ENCODE results near the gene BABAM2.

Gene BABAM2

GRCh38 chr2:28085201-28085600 is 194.7 kb downstream of the BABAM2 start:
- no peak overlapping the region for H3K4me3 ChIP-seq (ENCODE audit: low read depth, low read length)
- H3K36me3 ChIP-seq, result no peaks in the 10 kb centered on the region
- no peaks in the 10 kb centered on the region for H3K27me3 ChIP-seq (ENCODE audit: insufficient read depth, low read depth, severe bottlenecking)
- no peak overlapping the region for H3K27ac ChIP-seq
- no peak for TF ChIP-seq CTCF (IDR thresholded peaks at IDR 0.05; ENCODE audit: low read depth, low read length)
- no peak for DNase-seq
- H3K9me3 ChIP-seq (ENCODE audit: severe bottlenecking), result no peaks in the 10 kb centered on the region

GRCh38 chr2:28086611-28087010 is 196.1 kb downstream of the BABAM2 start:
- no peak for TF ChIP-seq CTCF (IDR thresholded peaks at IDR 0.05; ENCODE audit: low read depth, low read length)
- no peaks in the 10 kb centered on the region for H3K27me3 ChIP-seq (ENCODE audit: insufficient read depth, low read depth, severe bottlenecking)
- H3K4me3 ChIP-seq (ENCODE audit: low read depth, low read length), result no peak overlapping the region
- no peaks in the 10 kb centered on the region for H3K36me3 ChIP-seq
- no peak for DNase-seq
- H3K27ac ChIP-seq, result no peak overlapping the region
- no peaks in the 10 kb centered on the region for H3K9me3 ChIP-seq (ENCODE audit: severe bottlenecking)

- Histone ChIP-seq H3K27me3 (ENCODE audit: insufficient read depth, low read depth, severe bottlenecking) (no peaks in the 10 kb centered on the region), H3K36me3 (no peaks in the 10 kb centered on the region), H3K9me3 (ENCODE audit: severe bottlenecking) (no peaks in the 10 kb centered on the region), H3K27ac (no peak overlapping the region), H3K4me3 (ENCODE audit: low read depth, low read length) (no peak overlapping the region)
- DNase-seq, result no peak
- TF ChIP-seq CTCF (IDR thresholded peaks at IDR 0.05; ENCODE audit: low read depth, low read length), result no peak
Measured at GRCh38 chr2:28088970-28089369, 198.4 kb downstream of the BABAM2 start.

GRCh38 chr2:28089486-28089885 is 199.0 kb downstream of the BABAM2 start:
- Histone ChIP-seq H3K4me3 (ENCODE audit: low read depth, low read length) (no peak overlapping the region), H3K36me3 (no peaks in the 10 kb centered on the region), H3K27ac (no peak overlapping the region), H3K9me3 (ENCODE audit: severe bottlenecking) (no peaks in the 10 kb centered on the region), H3K27me3 (ENCODE audit: insufficient read depth, low read depth, severe bottlenecking) (no peaks in the 10 kb centered on the region)
- no peak for TF ChIP-seq CTCF (IDR thresholded peaks at IDR 0.05; ENCODE audit: low read depth, low read length)
- no peak for DNase-seq

- Histone ChIP-seq H3K27ac (no peak overlapping the region), H3K9me3 (ENCODE audit: severe bottlenecking) (no peaks in the 10 kb centered on the region), H3K4me3 (ENCODE audit: low read depth, low read length) (no peak overlapping the region), H3K36me3 (no peaks in the 10 kb centered on the region), H3K27me3 (ENCODE audit: insufficient read depth, low read depth, severe bottlenecking) (no peaks in the 10 kb centered on the region)
- TF ChIP-seq CTCF (IDR thresholded peaks at IDR 0.05; ENCODE audit: low read depth, low read length), result no peak
- no peak for DNase-seq
Measured at GRCh38 chr2:28093308-28093707, 202.8 kb downstream of the BABAM2 start.

GRCh38 chr2:28093768-28094167 is 203.2 kb downstream of the BABAM2 start:
- Histone ChIP-seq H3K4me3 (ENCODE audit: low read depth, low read length) (no peak overlapping the region), H3K36me3 (no peaks in the 10 kb centered on the region), H3K27me3 (ENCODE audit: insufficient read depth, low read depth, severe bottlenecking) (no peaks in the 10 kb centered on the region), H3K27ac (no peak overlapping the region), H3K9me3 (ENCODE audit: severe bottlenecking) (no peaks in the 10 kb centered on the region)
- no peak for DNase-seq
- TF ChIP-seq CTCF (IDR thresholded peaks at IDR 0.05; ENCODE audit: low read depth, low read length), result no peak

Data from WERI-Rb-1 (cell line).